HG03045 (cell line): ENCODE measurements around the gene PMM1.
"Not testable (repeated sequence)": the region's sequence is repeated elsewhere in the genome, so short reads cannot be mapped to it uniquely, and the experiment has no call there.

ENCODE experiments used
- ATAC-seq: cut with Tn5 transposase; IDR thresholded peaks from one replicate; pipeline ENCODE4 v1.9.1; 2021; ENCODE audit warnings: mild to moderate bottlenecking, moderate library complexity; ENCODE audit not compliant: unreplicated experiment

Gene PMM1

DNA sequence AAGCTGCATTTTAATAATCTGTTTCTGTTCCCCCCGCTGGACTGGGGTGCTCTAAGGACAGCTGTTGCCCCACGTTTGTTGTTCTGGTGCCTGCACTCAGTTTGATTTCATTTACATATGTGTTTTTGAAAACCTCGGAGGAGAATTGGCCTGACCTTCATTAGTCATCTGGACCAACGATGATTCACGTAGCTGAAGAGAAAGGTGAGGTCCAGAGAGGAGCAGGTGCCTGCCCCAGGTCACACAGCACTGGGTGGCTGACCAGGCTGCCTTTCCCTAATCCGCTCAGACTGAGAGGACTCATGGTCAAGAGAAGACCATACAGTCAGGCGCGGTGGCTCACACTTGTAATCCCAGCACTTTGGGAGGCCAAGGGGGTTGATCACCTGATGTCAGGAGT lies 25.1 kb downstream of the PMM1 start:
- ATAC-seq: no peak

GRCh38 chr22:41563051-41563711 lies 26.5 kb downstream of the PMM1 start:
- no peak for ATAC-seq

GRCh38 chr22:41562461-41562860 lies 27.2 kb downstream of the PMM1 start:
- no peak for ATAC-seq

DNA sequence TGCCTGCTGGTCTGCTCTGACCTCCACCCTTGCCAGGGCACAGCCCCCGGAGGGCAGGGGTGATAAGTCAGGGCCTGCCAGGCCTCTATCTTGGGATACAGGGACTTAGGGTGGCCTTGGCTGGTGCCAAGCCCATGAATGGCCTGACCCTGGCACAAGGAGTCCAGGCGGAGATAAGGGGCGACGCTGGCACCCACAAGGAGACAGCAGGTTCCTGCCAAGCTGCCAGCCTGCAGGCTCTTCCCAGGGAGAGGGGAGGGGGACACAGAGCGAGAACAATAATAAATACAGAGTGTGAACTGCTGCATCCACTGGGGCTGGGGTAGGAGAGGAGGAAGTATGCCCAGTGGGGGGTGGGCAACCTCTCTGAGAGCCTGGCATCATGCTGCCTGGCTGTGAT lies 27.9 kb downstream of the PMM1 start:
- no peak for ATAC-seq

DNA sequence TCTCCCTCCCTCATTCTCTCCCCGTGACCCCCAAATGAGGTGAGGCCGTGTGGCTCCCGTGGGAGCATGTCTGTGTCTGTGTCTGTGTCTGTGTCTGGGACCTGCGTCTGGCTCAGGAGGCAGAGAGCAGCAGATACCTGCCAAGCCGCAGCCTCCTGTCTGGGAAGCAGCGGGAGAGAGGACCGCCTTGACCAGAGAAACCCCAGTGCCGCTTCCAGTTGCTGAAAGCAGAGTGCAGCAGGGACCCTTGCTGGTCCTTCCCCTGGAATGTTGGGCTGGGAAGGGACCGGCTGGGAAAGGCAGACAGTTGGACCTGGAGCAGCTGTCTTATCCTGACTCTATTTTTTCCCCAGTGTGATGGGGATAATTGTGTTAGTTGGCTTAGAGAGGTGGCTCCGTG lies 28.3 kb downstream of the PMM1 start:
- ATAC-seq: no peak

DNA sequence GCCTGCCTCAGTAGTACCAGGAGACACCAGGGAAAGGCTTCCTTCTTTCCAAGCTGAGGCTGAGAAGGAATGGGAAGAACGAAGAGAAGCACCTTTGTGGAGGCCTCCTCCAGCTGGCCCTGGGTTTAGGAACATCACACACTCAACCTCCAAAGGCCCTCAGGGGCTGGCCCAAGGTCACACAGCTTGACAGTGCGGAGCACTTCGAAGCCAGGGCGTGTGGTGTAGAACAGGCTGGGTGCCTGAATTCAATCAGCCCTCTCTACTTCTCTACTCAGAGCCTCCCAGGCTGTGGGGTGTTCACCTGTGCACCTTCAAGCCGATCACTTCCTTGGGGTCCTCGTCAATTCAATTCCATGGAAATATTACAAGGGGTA lies 29.6 kb downstream of the PMM1 start:
- no peak for ATAC-seq

GRCh38 chr22:41558241-41558630 lies 31.4 kb downstream of the PMM1 start:
- ATAC-seq: not testable (repeated sequence)

GRCh38 chr22:41557401-41558240 lies 32.0 kb downstream of the PMM1 start:
- no peak for ATAC-seq

DNA sequence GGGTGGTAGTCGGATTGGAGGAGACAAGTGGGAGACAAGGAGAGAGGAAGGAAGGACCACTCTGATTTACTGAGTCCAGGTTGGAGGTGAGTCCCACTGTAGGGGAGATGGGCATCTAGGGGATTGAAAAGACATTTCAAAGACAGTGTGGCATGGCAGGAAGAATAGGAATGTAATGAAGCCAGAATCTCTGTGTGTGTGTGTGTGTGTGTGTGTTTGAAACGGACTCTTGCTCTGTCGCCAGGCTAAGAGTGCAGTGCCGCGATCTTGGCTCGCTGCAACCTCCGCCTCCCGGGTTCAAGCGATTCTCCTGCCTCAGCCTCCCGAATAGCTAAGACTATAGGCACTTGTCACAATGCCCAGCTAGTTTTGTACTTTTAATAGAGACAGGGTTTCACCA lies 33.1 kb downstream of the PMM1 start:
- no peak for ATAC-seq

GRCh38 chr22:41555325-41555982 lies 34.2 kb downstream of the PMM1 start:
- no peak for ATAC-seq

DNA sequence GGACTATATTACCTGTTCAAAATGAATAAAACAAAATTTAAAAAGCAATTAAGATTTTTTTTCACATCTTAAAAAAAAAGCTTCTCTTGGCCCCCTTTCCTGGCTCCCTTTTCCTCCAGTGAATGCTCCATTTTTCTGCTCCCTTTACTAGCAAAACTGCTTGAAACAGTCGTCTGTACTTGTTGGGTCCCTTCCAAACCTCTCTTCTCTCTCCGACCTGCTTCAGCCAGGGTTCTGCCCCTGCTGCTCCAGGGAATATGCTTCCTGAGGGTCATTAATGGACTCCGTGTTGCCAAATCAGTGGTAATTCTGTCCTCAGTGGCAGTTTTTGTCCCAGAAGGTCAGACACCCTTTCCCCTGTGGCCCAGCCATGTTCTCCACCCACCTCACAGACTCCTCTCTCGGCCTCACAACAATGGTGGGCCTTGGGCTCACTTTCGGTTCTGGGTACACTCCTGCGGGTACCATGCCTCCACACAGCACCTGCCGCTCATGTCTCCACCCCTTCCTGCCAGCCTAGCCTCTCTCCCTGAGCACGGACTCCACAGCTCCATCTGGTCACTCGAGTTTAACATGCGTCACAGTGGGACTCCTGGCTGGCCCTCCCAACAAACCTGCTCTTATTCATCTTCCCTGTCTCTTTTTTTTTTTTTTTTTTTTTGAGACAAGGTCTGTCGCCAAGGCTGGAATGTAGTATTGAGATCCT lies 37.6 kb downstream of the PMM1 start:
- no peak for ATAC-seq

DNA sequence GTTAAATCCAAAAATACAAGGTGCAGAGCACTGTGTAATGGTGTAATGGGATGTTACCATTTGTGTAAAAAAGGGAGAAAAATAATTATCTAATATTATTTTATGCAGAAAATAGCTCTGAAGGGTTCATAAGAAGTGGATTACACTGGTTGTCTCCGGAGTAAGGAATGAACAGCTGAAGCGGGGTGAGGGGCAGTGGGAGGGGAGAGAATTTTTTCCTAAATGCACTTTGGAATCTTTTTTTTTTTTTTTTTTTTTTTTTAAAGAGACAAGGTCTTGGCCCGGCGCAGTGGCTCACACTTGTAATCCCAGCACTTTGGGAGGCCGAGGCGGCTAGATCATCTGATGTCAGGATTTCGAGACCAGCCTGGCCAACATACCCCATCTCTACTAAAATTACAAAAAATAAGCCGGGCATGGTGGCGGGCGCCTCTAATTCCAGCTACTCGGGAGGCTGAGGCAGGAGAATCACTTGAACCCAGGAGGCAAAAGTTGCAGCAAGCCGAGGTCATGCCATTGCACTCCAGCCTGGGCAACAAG lies 38.6 kb downstream of the PMM1 start:
- no peak for ATAC-seq

DNA sequence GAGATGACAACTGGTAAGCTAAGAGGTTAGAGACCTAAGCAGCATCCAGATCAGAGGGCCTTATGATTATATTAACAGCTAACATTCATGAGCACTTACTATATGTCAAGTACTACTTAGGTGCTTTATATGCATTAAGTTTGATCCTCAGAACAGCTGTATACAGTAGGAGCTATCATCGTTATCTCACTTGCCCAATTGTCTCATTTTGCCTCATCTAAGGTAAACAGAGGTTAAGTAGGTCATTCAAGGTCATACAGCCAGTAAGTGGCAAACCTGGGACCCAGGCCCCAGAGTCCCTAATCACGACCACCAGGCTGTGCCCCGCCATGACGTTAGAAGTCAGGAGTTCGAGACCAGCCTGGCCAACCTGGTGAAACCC lies 40.8 kb downstream of the PMM1 start:
- ATAC-seq: no peak

DNA sequence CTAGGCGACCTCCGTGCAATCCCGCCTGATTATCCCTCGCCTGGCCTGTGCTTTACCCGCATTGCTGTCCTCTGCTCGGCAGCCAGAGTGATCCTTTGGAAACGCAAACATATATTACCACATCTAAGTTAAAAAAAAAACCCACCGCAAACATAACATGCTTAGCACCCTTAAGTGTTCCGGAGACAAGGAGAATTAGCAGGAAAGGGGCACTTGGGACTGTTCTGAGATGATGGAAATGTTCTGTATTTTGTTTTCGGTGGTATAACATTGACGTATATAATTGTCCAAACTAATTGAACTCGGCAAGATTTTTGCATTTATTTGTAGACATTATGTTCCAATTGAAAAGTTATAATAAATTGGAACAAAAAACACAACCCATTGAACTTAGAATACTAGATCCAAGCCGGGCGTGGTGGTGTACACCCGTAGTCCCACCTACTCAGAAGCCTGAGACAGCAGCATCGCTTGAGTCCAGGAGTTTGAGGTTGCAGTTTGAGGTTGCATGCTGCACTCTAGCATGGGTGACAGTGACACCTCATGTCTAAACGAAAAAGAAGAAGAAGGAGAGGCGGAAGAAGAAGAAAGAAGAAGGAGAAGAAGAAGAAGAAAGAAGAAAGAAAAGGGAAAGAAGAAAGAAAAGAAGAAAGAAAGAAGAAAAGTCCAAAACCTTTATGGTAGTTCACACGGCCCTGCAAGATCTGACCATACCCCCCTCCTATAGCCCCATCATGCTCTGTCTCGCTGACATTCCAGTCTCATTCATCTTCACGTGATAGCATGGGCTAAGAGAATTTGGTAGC lies 44.8 kb downstream of the PMM1 start:
- ATAC-seq: no peak

DNA sequence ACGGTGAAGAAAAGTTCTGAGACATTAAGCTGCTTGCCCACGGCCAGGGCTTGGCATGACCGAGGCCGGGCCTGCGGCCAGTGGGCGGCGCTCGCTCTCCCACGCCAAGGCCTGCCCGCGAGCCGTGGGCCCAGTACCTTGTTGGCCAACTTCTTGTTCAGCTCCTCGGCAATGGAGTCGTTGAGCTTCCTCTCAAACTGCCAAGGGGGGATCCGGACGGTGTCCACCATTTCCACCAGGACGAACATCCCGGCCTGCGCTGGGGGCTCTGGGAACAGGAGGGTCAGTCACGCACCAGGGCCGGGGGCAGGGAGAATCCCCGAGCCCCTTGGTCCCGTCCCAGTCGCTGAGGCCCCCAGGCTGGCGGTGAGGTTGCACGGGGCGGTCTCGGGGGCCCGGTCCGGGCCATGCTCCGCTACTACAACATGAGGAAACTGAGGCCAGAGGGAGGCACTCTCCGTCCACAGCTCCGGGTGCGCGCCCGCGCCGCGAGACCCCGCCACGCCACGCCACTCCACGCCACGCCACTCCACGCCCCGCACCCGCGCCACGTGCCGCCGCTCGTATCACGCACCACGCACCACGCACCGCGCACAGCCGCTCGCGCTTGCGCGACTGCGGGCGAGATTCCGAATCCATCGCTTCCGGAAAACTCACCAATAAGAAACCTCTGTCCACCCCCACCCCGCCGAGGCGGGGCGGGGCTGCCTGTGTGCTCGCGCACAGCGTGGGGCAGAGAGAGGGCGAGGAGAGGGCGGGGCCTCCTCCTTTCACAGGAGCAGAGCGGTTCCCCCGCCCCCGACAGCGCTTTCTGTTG lies 45.6 kb downstream of the PMM1 start, which contains the start of gene POLR3H:
Gene POLR3H (minus strand): TSS at position 617 of the 817 bp plus-strand sequence. CDS start 369 bp downstream, at position 248.
- peak; percentile 88 for ATAC-seq

- ATAC-seq: no peak
These were observed 47.4 kb downstream of the PMM1 start for GRCh38 chr22:41542224-41542623.

DNA sequence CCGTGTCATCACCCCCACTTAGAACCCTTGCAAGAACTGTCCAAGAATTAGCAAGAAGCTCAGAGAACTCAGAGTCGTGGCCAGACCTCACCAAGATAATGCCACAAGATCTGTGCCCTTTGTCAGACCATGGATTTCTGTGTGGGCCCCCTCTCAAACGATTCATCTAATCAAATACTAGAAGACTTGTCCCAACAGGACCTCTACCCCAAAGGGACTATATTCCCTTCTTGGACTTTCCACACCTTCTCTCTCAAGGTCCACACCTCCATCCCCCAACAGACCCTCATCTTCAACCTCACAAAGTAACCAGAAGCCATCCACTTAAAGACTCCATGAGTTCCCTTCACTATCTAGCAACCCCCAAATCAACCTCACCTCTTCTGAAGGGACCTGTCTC lies 48.2 kb downstream of the PMM1 start:
- ATAC-seq: no peak

DNA sequence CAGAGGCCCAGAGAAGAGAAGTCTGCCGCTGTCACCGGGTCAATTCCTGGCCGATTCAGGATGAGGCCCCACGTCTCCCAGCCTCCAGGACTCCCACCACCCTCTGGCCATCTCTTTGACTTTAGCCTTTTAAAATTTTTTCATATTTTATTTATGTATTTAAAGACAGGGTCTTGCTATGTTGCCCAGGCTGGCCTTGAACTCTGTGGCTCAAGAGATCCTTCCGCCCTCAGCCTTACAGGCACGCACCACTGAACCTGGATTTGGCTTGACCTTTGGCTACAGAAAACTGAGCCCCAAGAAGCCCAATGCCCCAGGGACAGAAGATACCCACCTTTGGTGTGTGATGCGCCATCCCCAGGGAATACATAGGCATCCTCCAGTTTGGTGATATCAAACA lies 49.3 kb downstream of the PMM1 start:
- ATAC-seq: no peak

- ATAC-seq: no peak
These were observed 49.7 kb downstream of the PMM1 start for GRCh38 chr22:41540006-41540315.
